RWPE1 (cell line): ENCODE measurements around the gene SIGMAR1.

Experiments
- CTCF ChIA-PET: fragments of 350-600 bp; sonication (Branson Sonifier 250); formaldehyde crosslinking; extraction: SDS; loops from one replicate; lab custom pipeline; 2021; lab: Yijun Ruan, JAX
- POLR2A ChIA-PET: fragments of 400-600 bp; formaldehyde crosslinking; extraction: SDS; loops from one replicate; lab custom pipeline; 2020; ENCODE audit warnings: antibody characterized with exemption; ENCODE audit not compliant: low non-redundant PET; lab: Yijun Ruan, JAX
- DNase-seq: peaks from one replicate; pipeline ENCODE4 v3.0.0; 2012; ENCODE audit warnings: low spot score
- H3K27ac ChIP-seq: fragments of 450-650 bp; 2 replicates; pipeline ENCODE4 v1.5.1; 2017
- TF ChIP-seq, protein P1 (sequence below): fragments of 450-650 bp; conservative IDR thresholded peaks from 2 replicates; pipeline ENCODE4 v1.5.1; 2017; ENCODE audit warnings: low read depth, mild to moderate bottlenecking

The SIGMAR1 gene

DNA sequence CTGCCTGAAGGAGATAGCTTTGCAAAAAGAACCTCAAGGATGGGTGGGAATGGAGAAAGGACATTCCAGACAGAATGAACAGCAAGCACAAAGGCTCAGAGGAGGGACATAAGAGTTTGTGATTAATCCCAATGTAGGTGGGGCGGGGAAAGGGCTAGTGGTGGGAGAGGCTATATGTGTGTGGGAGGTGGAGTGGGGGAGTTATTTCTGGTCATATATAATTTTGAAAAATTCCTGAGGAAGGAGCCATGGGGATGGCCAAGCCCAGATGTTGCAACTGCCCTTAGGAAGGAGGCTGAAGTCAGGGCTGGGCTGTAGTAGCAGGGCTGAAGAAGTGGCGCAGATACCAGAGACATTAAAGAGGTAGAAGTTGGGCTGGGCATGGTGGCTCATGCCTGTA is 38.3 kb upstream of the SIGMAR1 start:
- no peak overlapping the region; the same call in 1 of the 2 replicates for H3K27ac ChIP-seq
- ChIA-PET POLR2A (no interaction called here), CTCF (interaction anchor here (0.7 to 1.0 kb wide), 2 partner anchors 20 to 193 kb away, joined by 6 to 7 read pairs; no protein-coding TSS in a partner anchor)
- TF ChIP-seq, protein P1, sequence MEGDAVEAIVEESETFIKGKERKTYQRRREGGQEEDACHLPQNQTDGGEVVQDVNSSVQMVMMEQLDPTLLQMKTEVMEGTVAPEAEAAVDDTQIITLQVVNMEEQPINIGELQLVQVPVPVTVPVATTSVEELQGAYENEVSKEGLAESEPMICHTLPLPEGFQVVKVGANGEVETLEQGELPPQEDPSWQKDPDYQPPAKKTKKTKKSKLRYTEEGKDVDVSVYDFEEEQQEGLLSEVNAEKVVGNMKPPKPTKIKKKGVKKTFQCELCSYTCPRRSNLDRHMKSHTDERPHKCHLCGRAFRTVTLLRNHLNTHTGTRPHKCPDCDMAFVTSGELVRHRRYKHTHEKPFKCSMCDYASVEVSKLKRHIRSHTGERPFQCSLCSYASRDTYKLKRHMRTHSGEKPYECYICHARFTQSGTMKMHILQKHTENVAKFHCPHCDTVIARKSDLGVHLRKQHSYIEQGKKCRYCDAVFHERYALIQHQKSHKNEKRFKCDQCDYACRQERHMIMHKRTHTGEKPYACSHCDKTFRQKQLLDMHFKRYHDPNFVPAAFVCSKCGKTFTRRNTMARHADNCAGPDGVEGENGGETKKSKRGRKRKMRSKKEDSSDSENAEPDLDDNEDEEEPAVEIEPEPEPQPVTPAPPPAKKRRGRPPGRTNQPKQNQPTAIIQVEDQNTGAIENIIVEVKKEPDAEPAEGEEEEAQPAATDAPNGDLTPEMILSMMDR = no peak
- no peak for DNase-seq

DNA sequence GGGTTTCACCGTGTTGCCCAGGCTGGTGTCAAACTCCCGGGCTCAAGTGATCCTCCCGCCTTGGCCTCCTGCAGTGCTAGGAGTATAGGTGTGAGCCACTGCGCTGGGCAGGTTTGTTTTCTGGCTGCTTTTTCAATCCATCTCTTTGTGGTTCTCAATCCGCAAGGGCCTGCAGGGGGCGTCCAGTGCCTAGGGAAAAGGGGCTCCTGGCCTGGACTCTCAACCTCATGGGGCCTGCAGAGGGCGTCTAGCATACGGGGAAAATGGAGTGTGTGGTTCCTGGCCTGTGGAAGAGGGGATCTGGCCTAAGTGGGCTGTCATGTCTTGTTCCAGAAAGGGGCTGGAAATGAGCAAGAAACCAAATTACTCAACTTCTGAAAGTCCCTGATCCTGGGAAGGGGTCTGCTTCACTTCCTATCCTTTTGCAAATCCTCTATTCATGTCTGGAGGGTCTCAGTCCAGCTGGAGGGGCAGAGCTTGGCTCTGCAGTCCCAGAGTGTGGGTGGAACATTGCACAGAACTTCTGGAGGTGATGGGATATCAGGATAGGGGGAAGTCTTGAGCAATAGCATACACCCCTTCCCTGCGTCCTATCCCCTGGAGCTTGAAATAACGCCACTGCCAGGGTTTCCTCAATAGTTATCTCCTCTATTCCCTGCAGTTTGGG is 37.6 kb upstream of the SIGMAR1 start:
- peak; percentile 52 for DNase-seq
- CTCF ChIA-PET = interaction anchor here (0.6 to 1.0 kb wide), 2 partner anchors 26 to 194 kb away, joined by 4 to 7 read pairs; no protein-coding TSS in a partner anchor
- TF ChIP-seq, protein P1 = no peak; the same call in 1 of the 2 replicates
- POLR2A ChIA-PET = no interaction called here
- no peak overlapping the region for H3K27ac ChIP-seq

DNA sequence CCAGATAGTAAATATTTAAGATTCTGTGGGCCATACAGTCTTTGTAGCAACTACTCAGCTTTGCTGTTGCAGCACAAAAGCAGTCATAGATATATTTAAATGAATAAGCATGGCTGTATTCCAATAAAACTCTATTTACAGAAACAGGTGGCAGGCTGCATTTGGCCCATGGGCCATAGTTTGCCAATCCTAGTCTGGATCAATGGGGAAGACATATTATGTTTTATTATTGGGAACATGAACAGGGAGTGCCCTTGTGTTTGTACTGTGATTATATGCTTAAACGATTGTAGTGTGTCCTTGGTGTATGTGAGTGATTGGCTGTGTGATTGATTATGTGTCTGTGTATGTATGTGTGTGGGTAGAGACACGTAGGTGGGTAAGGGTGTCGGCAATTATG is 36.9 kb upstream of the SIGMAR1 start:
- CTCF ChIA-PET = interaction anchor here (0.6 kb wide), 1 partner anchor 26 kb away, joined by 4 read pairs; no protein-coding TSS in a partner anchor
- POLR2A ChIA-PET = no interaction called here
- no peak for DNase-seq
- TF ChIP-seq, protein P1 = no peak
- H3K27ac ChIP-seq = no peak overlapping the region

DNA sequence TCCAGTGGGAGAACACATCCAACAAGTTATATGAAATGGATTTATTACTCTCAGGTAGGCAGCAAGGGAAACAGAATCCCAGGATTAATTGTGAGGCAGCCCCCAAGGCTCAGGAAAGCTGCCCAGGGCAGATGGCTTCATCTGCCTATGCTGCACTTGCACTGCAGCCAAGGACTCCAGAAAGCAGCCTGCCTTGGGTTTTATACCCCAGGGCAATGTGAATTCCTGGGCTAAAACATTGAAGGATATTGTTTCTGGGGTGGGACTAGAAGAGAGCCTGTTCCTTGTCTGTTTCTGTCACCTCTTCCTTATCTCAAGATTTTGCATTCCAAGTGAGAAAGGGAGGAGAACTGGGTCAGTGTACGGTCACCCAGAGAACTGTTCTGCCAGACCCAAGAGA is 33.7 kb upstream of the SIGMAR1 start:
- POLR2A ChIA-PET = no interaction called here
- TF ChIP-seq, protein P1 = no peak
- CTCF ChIA-PET = interaction anchor here (1.2 kb wide), 1 partner anchor 29 kb away, joined by 3 read pairs; no protein-coding TSS in a partner anchor
- no peak for DNase-seq
- no peak overlapping the region for H3K27ac ChIP-seq

DNA sequence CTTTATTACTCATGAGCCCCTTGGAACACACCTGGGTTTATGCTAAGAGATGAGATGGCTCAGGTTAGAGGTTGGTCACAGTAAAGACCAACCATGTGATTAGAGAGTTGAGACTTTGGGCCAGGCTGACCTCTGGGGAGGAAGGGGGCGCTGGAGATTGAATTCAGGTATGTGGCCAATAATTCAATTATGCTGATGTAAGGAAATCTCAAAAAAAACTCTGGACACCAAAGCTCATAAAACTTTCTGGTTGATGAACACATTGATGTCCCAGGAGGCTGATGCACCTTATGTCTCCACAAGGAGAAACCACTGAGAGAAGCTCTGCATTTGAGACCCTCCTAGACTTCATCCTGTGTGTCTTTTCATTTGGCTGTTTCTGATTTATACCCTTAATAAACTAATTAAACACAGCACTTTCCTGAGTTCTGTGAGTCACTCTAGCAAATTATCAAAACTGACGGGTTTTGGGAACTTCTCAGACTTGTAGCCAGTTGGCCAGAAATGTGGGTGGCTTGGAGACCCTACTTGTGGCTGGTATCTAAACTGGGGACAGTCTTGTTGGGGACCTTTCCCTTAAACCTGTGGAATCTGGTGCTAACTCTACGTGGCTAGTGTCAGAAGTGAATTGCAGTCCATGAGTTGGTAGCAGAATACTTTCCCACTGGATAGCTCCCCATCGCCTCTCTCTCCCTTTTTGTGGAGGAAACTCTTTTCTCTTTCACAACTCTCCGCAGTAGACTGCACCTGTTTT is 32.4 kb upstream of the SIGMAR1 start:
- POLR2A ChIA-PET = no interaction called here
- H3K27ac ChIP-seq = no peak overlapping the region
- CTCF ChIA-PET = interaction anchor here (1.2 kb wide), 1 partner anchor 30 kb away, joined by 3 read pairs; no protein-coding TSS in a partner anchor
- TF ChIP-seq, protein P1 = no peak
- DNase-seq = no peak
